Glutamatergic neuron (in vitro differentiated cells): Measurements from ENCODE around the gene IGFBP3. TPM values are rescaled to one million over a fixed set of nuclear protein-coding genes. Genes with fewer than 3 reads are reported as not detected.

Experiments
- DNase-seq: peaks from one replicate; pipeline ENCODE4 v3.0.0; 2022
- H3K27ac Mint-ChIP-seq: one replicate; pipeline ENCODE4 v1.8.0; 2020; ENCODE audit warnings: mild to moderate bottlenecking, mixed read lengths, inconsistent platforms; ENCODE audit not compliant: unreplicated experiment
- H3K27me3 Mint-ChIP-seq: one replicate; pipeline ENCODE4 v1.8.0; 2020; ENCODE audit warnings: mild to moderate bottlenecking, moderate library complexity, mixed read lengths, inconsistent platforms; ENCODE audit not compliant: unreplicated experiment
- H3K36me3 Mint-ChIP-seq: one replicate; pipeline ENCODE4 v1.8.0; 2020; ENCODE audit warnings: mild to moderate bottlenecking, mixed read lengths, inconsistent platforms; ENCODE audit not compliant: unreplicated experiment
- H3K4me1 Mint-ChIP-seq: one replicate; pipeline ENCODE4 v1.8.0; 2020; ENCODE audit warnings: mild to moderate bottlenecking, low read depth, mixed read lengths, inconsistent platforms; ENCODE audit not compliant: unreplicated experiment
- H3K4me3 Mint-ChIP-seq: one replicate; pipeline ENCODE4 v1.8.0; 2020; ENCODE audit warnings: mild to moderate bottlenecking, mixed read lengths, inconsistent platforms; ENCODE audit not compliant: unreplicated experiment
- H3K9me3 Mint-ChIP-seq: one replicate; pipeline ENCODE4 v1.8.0; 2020; ENCODE audit warnings: mild to moderate bottlenecking, moderate library complexity, mixed read lengths, inconsistent platforms; ENCODE audit not compliant: unreplicated experiment
- total RNA-seq: library from RNA; stranded (reverse); fragmentation: NEBNext Ultra II Directional; extraction: Animal tissue kit (Norgen Biotek cat#: 25700); gene quantifications from one replicate; pipeline ENCODE4 v1.2.1, GENCODE V29; 2021; ENCODE audit not compliant: unreplicated experiment
- TF ChIP-seq, protein P1 (sequence below): fragments of 200-600 bp; sonication (generic); IDR thresholded peaks from one replicate; pipeline ENCODE4 v1.5.0; 2021; ENCODE audit not compliant: partially characterized antibody, unreplicated experiment

IGFBP3 gene
- total RNA-seq, 1 donor from 2014 or later = 0.17 TPM

DNA sequence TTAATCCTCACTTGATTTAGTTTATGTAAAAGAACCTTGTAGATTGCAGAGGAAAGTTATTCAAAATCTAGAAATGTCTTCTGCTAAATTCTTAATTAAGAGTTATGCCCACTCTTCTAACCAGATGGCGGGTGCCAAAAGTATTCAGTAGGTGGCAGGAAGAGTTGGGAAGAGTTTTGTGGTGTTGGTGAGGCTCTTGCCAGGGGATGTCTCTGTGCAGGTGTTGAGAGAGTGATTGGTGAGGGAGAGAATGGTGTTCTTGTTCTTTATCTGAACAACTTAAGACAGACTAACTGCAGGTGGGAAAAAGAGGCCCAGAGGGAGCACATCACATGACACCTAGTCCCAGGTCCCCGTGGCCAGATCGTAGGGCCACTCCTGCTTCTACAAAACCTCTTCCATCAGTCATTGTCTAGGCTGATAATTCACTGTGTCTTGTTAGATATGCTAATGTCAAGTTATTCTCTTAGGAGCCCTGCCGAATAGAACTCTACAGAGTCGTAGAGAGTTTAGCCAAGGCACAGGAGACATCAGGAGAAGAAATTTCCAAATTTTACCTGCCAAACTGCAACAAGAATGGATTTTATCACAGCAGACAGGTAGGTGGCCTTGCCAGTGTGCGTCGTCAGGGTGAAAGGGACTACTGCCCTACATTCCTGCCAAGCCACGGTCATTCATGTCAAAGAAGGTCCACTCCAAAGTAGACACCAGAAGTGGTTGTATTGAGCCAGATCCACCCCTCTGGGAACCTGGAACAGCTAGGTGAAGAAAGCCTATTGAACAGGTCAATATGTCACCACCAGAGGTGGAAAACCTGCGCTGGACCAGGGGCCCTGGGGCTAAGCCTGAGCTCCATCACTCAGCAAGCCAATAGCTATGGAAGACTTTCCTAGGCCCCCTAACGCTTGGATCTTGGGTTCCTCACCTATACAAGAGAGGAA lies 29.3 kb downstream of the IGFBP3 start:
- H3K4me1 Mint-ChIP-seq = peaks cover 6% of the 10 kb centered on the region

GRCh38 chr7:45890902-45891461 lies 30.1 kb downstream of the IGFBP3 start:
- Mint-ChIP-seq H3K27me3 (peaks cover 9% of the 10 kb centered on the region), H3K4me1 (peaks cover 6% of the 10 kb centered on the region), H3K36me3 (peaks cover 4% of the 10 kb centered on the region), H3K27ac (no peak overlapping the region), H3K9me3 (peaks cover 8% of the 10 kb centered on the region), H3K4me3 (no peak overlapping the region)
- no peak for DNase-seq
- TF ChIP-seq, protein P1, sequence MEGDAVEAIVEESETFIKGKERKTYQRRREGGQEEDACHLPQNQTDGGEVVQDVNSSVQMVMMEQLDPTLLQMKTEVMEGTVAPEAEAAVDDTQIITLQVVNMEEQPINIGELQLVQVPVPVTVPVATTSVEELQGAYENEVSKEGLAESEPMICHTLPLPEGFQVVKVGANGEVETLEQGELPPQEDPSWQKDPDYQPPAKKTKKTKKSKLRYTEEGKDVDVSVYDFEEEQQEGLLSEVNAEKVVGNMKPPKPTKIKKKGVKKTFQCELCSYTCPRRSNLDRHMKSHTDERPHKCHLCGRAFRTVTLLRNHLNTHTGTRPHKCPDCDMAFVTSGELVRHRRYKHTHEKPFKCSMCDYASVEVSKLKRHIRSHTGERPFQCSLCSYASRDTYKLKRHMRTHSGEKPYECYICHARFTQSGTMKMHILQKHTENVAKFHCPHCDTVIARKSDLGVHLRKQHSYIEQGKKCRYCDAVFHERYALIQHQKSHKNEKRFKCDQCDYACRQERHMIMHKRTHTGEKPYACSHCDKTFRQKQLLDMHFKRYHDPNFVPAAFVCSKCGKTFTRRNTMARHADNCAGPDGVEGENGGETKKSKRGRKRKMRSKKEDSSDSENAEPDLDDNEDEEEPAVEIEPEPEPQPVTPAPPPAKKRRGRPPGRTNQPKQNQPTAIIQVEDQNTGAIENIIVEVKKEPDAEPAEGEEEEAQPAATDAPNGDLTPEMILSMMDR = peak; percentile 73

More for the DNA sequence above, 29.3 kb downstream of the IGFBP3 start:
- TF ChIP-seq, protein P1 = no peak
- DNase-seq = no peak
- Mint-ChIP-seq H3K36me3 (peaks cover 3% of the 10 kb centered on the region), H3K9me3 (peaks cover 8% of the 10 kb centered on the region), H3K27me3 (peaks cover 9% of the 10 kb centered on the region), H3K27ac (no peak overlapping the region), H3K4me3 (no peak overlapping the region)

DNA sequence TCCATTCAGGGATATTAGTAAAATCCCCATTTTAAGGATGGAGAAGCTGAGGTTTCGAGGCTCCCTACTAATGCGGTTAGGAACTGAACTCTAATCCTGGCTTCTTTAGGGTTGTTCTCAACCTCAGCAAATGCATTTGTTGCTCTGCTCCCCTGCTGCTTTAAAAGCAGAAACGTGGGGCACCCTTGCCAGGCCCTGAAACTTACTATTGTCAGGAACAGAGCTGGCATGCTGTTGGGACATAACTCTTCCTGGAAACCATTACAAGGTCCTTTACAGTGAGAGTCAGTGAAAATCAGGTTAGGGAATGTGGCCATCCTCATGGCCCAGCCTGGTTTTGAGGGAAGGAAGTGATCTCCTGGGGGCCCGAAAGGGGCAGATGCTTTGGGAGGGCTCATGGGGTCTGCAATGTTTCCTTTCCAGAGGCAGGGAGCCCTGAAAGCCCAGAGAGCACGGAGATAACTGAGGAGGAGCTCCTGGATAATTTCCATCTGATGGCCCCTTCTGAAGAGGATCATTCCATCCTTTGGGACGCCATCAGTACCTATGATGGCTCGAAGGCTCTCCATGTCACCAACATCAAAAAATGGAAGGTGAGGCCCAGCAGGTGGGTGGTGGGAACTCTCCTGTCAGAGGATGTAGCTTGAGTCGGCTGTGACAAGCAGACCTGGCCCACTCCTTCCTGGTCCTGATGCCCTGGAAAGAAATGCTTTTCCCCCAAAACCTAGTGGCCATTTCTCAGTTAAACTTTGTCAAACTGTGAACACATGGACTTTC lies 30.8 kb downstream of the IGFBP3 start:
- H3K36me3 Mint-ChIP-seq = peaks cover 4% of the 10 kb centered on the region
- peaks cover 8% of the 10 kb centered on the region for H3K9me3 Mint-ChIP-seq
- TF ChIP-seq, protein P1 = no peak
- peaks cover 6% of the 10 kb centered on the region for H3K4me1 Mint-ChIP-seq
- DNase-seq = no peak
- H3K4me3 Mint-ChIP-seq = no peak overlapping the region
- H3K27ac Mint-ChIP-seq = no peak overlapping the region
- H3K27me3 Mint-ChIP-seq = peaks cover 9% of the 10 kb centered on the region

DNA sequence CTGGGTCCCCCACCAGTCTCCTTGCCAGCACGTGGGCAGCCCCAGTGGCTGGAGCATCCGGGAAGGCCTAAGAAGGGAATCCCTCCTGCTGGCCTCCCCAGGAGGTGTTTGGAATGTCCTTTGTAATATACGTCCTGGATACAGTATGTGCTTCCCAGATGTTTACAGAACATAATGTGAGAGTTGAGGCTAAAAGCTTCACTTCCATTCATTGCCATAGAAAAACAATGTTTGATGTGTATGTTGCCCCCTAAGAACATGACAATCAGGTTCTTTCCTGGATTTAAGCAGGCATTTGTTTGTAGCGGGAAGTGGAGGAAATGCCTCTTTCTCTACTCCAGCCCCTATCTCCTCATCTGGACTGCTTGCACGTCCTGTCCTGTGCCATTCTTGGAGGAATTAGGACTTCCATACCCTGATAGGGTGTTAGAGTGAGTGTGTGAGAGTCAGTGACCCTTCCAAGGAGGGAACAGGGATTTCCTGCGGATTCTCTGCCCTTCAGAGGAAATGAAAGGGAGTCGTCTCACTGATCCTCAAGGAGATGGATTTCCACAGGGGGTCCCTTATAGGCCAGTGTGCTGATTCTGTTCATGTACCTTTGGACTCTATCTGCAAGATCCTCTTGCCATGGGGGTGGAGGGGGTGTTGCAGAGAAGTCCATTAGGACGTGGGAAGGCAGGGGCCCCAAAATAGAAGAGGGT lies 31.6 kb downstream of the IGFBP3 start:
- Mint-ChIP-seq H3K4me3 (peak overlapping the region; percentile 5), H3K27ac (no peak overlapping the region)
- no peak for DNase-seq

More for the DNA sequence above, 31.6 kb downstream of the IGFBP3 start:
- Mint-ChIP-seq H3K36me3 (peaks cover 4% of the 10 kb centered on the region), H3K4me1 (peaks cover 6% of the 10 kb centered on the region), H3K27me3 (peaks cover 9% of the 10 kb centered on the region), H3K9me3 (peaks cover 8% of the 10 kb centered on the region)
- TF ChIP-seq, protein P1 = no peak
